UCSD-AML1 (cell line): Measurements from ENCODE around the gene EIF2S1.
"Not testable (repeated sequence)": the region's sequence is repeated elsewhere in the genome, so short reads cannot be mapped to it uniquely, and the experiment has no call there.

Source experiments
- DNase-seq: peaks from one replicate; lab custom pipeline; 2025; ENCODE audit not compliant: unreplicated experiment; lab: John Stamatoyannopoulos, UW

Gene EIF2S1

DNA sequence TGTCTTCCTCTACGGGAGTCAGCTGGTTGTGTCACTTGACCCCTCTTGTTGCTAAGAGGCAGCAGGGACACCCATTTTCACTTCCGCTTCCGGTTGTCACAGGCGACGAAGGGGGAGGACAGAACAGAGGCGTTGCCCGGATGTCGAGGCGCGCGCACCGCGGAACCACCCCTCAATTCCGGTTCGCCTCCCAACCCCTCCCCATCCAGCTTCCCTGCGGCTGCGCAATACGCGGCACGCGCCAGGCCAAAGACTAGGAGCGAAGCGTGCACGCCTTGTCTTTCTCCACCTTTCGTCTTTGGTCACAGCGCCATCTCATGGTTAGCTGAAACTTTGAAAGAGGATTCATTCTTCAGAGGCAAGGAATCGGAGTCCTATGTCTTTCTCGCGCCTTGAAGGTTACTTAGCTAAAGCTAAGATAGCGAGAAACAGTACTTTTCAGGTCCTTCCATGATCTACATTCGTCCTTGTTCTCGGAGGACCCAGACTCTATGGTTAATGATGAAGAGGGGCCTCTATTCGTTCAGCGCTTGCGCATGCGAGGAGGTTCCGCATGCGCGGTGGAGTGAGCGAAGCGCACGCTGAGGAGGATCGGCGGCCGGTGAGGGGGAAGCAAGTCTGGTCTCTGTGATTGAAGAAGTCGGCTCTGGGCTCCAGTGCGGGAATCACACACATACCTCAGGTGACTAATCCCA, at the start of gene EIF2S1, which contains the start of gene ATP6V1D:
Gene EIF2S1 (plus strand): TSS at position 554 of the 695 bp plus-strand sequence. CDS start 4,440 bp downstream, outside the sequence.
Gene ATP6V1D (minus strand): TSS at position 30 of the 695 bp plus-strand sequence. CDS start 106 bp downstream, outside the sequence.
- DNase-seq: peak; percentile 99

GRCh38 chr14:67311868-67312267, 48.3 kb upstream of the EIF2S1 start:
- DNase-seq: no peak

DNA sequence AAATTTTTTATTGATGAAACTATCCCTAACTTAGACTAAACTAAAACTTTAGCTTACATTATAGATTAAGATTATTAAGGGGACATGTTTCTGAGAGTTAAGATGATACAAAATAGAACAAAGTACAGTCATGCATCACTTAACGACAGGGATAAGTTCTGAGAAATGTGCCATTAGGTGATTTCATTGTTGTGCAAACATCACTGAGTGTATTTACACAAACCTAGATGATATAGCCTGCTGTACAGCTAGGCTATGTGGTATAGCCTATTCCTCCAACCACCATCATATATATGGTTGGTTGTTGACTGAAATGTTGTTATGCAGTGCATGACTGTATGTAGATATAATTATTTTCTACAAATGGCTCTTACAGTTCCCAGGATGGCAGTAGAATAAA, 47.0 kb upstream of the EIF2S1 start:
- no peak for DNase-seq

DNA sequence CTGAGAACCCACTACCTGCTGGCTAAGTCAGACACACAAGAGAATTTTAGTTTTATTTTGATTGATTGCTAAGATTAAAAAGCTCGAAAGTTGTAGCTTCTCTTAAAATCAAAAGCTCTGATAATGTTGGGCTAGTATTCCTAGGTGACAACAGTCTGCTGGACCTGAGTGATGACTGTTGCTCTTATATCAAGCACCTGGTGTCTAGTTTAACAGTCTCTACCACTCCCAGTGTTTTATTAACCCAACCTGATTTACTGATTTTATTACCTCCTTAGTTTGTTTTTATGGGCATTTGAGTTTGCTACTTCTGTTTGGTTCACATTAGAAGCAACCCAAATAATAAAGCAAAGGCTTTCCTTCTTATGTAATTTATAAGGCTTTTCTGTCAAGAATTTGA, 42.3 kb upstream of the EIF2S1 start:
- no peak for DNase-seq

- DNase-seq: no peak
These were observed 41.0 kb upstream of the EIF2S1 start for GRCh38 chr14:67319142-67319541.

DNA sequence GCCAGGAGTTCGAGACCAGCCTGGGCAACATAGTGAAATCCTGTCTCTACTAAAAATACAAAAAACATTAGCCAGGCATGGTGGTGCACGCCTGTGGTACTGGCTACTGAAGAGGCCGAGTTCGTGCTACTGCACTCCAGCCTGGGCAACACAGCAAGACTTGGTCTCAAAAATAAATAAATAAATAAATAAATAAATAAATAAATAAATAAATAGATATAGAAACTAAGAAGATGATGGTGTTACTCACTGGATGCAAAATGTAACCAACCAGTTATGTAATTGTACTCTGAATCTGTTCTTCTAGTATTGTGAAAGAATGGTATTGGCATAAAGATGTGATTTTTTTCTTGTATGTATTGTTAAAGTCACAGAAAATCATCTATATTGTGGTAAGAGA, 30.5 kb upstream of the EIF2S1 start:
- DNase-seq: not testable (repeated sequence)

GRCh38 chr14:67331368-67332125, 28.6 kb upstream of the EIF2S1 start:
- DNase-seq: no peak

- no peak for DNase-seq
These were observed 27.7 kb upstream of the EIF2S1 start for GRCh38 chr14:67332468-67332867.

DNA sequence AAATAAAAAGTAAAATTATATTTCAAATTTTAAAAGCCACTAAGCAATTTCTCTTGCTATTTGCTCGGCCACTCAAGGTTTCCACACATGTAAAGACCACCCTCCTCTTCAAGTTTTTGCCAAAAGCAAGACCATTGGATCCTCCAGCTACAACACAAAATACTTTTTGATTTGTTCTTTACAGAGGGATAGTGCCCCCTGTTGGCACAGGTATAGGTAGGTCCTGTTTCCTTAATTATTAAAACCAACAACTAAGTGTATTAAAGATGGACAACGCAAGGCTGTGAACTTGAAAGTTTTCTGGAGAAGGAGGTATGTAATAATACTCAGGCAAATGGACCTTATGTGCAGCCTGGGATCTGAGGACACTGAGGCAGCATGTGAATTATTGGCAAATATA, 24.3 kb upstream of the EIF2S1 start:
- no peak for DNase-seq

DNA sequence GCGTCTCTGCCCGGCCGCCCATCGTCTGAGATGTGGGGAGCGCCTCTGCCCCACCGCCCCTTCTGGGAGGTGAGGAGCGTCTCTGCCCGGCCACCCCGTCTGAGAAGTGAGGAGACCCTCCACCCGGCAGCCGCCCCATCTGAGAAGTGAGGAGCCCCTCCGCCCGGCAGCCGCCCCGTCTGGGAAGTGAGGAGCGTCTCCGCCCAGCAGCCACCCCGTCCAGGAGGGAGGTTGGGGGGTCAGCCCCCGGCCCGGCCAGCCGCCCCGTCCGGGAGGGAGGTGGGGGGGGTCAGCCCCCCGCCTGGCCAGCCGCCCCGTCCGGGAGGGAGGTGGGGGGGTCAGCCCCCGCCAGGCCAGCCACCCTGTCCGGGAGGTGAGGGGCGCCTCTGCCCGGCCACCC, 18.9 kb upstream of the EIF2S1 start:
- DNase-seq: not testable (repeated sequence)

GRCh38 chr14:67343601-67344230, 16.4 kb upstream of the EIF2S1 start:
- no peak for DNase-seq

GRCh38 chr14:67345583-67345982, 14.5 kb upstream of the EIF2S1 start:
- DNase-seq: no peak

DNA sequence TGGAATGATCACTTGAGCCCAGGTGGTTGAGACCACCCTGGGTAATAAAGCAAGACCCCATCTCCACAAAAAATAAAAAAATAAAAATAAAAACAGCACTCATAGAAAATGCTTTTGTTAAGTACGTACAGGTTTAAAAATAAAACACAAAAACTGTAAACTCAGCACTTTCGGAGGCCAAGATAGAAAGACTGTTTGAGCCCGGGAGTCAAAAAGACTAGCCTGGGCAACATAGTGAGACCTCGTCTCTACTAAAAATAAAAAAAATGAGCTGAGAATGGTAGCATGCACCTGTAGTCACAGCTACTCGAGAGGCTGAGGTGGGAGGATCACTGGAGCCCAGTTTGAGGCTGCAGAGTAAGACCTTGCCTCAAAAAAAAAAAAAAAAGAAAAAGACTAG, 8.1 kb upstream of the EIF2S1 start:
- no peak for DNase-seq

DNA sequence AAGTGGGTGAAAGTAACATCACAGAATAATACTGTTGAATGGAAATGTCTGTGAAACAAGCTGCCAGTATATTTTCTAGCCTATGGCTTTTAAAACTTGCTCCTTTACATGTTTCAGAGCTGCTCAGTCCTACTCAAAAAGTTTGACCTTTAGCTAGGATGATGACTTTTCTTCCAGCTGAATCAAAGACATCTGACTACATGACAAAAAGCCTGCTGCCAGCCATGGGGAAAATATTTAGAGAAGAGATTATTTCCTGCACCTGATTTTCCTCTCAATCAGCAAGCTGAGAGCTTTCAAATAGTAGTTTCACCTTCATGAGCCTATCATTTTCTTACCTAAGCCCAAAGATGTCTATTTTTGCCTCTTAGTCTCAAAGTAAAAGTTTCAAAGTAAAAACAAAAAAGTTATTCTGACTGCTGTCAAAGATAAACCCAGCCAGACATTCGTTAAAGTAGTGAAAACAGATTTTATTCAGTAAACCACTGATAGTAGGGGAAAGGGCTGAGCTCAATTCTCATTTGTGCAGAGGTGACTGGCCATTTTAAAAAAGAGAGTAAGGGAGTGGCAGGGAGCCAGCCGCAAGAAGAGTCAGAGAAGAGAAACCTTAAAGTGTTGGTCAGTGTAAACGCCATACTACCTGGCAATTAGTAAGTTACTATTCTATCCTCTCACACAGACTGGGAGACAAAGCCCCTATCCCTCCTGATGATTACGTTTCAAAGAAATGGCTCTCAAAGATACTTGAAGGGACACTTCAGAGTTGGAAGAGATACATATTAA, 2.8 kb upstream of the EIF2S1 start:
- no peak for DNase-seq

- no peak for DNase-seq
These were observed 2.2 kb upstream of the EIF2S1 start for GRCh38 chr14:67357969-67358354.

DNA sequence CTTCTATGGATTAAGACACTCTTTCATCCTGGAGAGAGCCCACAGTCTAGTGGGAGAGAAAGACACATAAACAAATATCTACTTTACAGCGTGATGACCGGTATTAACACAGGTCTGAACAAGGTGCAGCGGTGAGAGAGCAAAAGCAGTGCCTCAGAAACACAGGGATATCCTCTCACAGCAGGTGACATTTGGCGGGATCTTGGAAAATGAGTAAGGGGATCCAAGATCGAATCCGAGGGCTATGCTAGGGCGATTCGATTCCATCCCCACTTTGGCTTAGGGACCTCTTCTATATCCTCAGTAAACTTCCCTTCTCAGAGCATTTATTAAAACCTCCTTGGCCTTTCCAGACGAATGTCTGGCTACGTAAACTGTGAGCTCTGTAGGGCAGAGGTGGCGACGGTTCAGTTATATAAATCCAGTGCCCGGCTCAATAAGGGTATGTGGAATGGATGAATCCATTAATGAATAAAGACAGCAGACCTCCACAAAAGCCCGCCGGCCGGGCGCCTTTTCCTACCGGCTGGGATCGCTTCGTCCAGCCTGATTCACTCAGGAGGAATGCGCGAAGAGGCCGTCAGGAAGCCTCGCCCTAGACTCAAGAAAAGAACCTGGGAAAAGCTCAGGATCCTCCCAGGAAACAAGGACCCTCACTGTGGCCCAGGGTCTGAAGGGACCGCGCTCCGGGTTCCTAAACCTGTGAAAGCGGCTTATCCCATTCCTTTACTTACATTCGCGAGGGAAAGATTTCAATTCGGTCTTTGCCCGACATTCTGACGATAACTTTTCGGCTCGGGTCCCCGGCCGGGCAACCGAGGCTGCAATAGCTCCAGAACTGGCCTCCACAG, 979 bp upstream of the EIF2S1 start:
- DNase-seq: no peak

GRCh38 chr14:67360470-67361206, 510 bp downstream of the EIF2S1 start:
- no peak for DNase-seq

DNA sequence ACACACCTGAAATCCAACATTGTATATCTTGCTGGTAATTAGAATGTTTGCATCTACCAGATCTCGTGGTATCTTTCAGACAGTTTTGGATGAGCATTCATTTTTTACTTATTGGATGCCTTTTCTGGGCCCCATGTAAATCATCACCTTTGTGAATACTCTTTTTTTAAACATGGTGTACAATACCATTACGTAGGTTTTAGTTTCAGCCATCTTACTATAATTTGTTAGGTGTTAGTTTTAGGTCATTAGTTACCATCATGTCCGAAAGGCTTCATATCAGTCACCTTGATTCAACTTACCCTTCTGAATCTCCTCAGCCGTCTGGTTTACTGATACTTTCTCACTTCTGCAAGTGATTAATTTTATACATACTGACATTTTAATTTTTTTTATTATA, 5.3 kb downstream of the EIF2S1 start:
- DNase-seq: no peak

DNA sequence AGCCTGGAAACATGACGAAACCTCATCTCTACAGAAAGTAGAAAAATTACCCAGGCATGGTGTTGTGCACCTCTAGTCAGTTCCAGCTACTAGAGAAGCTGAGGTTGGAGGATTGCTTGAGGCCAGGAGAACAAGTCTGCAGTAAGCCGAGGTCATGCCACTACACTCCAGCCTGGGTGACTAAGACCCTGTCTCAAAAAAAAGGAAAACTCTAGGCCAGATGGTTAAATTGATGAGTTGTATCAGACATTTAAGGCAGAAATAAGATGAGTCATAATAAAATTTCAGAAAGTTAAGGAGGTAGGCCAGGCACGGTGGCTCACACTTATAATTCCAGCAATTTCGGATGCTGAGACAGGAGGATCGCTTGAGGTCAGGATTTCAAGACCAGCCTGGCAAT, 10.7 kb downstream of the EIF2S1 start:
- DNase-seq: no peak
